Measurements from ENCODE around the gene SEPTIN11. TPM values are rescaled to one million over a fixed set of nuclear protein-coding genes. Genes with fewer than 3 reads are reported as not detected.

Gene SEPTIN11
- polyA plus RNA-seq, 1 donor, result 60.4 TPM

DNA sequence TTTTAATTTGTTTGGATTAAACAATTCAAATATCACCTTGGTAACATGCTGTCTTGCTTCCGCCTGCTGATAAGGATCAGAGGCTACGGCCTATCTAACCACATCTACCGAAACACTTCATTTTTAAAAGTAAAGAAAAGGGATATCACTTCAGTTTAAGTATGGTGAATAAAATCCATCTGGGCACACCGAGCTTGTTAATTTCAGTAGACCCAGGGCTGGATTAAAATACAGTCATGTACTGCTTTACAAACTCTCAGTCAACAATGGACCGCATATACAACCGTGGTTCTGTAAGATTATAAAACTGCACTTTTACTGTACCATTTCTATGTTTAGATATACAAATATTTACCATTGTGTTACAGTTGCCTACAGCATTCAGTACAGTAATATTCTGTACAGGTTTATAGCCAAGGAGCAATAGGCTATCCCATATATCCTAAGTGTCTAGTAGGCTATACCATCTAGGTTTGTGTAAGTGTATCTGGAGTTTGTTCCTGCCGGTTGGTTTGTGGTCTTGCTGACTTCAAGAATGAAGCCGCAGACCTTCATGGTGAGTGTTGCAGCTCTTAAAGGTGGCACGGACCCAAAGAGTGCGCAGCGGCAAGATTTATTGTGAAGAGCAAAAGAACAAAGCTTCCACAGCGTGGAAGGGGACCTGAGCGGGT is 40.0 kb downstream of the SEPTIN11 start:
- no peaks in the 10 kb centered on the region for H3K27me3 ChIP-seq (ENCODE audit: control insufficient read depth, insufficient read depth, low read length)
- H3K4me1 ChIP-seq (ENCODE audit: control insufficient read depth, insufficient read depth, low read length), result peaks cover 6% of the 10 kb centered on the region
- H3K4me3 ChIP-seq (ENCODE audit: low read length), result no peak overlapping the region
- H3K36me3 ChIP-seq (ENCODE audit: control insufficient read depth, insufficient read depth, low read length), result peaks cover 3% of the 10 kb centered on the region
- H3K9me3 ChIP-seq (ENCODE audit: control insufficient read depth, low read depth, low read length), result no peaks in the 10 kb centered on the region
- no peak overlapping the region for H3K27ac ChIP-seq (ENCODE audit: low read length)
- 97% methylated on average over 4 of the region's 13 CpGs for WGBS (ENCODE audit: insufficient coverage, low lambda C conversion rate)
- DNase-seq, result no peak

DNA sequence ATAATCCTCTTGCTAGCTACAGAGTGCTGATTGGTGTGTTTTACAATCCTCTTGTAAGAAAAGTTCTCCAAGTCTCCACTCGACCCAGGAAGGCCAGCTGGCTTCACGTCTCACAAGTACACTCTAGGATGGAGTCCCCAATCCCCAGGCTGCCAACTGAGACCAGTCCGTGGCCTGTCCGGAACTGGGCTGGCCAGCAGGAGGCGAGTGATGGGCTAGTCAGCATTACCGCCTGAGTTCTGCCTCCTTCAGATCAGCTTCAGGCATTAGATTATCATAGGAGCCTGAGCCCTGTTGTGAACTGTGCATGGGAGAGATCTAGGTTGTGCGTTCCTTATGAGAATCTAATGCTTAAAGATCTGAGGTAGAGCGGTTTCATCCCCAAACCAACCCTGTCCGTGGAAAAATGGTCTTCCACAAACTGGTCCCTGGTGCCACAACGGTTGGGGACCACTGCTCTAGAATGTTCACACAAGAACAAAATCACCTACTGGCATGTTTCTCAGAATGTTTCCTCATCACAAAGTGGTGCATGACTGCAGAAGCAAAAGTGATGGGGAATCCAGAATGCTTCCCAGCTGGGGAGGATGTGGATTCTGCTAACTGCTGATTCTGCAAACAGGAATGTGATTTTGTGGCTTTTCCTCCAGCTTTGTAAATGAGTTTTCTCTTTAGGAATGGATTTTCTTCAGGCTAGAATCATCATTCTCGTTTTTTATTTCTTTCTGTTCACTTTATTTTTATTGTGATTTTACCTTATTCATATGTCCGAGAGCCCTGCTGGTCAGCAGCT is 40.9 kb downstream of the SEPTIN11 start:
- no peak for DNase-seq
- 89% methylated on average over 3 of the region's 12 CpGs for WGBS (ENCODE audit: insufficient coverage, low lambda C conversion rate)

DNA sequence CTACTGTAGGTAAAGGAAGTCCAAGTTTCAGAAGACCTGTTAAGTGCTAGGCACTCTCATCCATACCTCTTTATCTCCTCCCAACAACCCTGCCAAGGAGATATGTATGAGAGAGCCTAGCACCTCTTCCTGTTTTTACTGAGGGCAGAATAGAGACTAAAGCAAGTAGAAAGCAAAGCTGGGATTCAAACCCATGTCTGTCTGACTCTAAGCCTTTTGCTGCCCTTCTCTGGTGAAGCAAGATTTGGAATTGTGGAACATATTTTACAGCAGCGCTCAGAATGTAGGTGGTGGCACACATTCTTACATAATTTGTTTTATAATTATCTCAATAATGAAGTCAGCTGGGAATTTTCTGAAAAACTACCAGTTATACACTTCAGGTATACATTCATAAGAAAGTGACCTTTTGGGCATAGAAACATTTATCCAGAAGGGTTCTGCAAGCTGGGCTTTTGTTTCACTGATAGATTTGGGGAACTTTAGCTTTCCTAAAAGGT is 41.7 kb downstream of the SEPTIN11 start:
- no peaks in the 10 kb centered on the region for H3K27me3 ChIP-seq (ENCODE audit: control insufficient read depth, insufficient read depth, low read length)
- peaks cover 6% of the 10 kb centered on the region for H3K36me3 ChIP-seq (ENCODE audit: control insufficient read depth, insufficient read depth, low read length)
- H3K27ac ChIP-seq (ENCODE audit: low read length), result no peak overlapping the region
- no peaks in the 10 kb centered on the region for H3K4me1 ChIP-seq (ENCODE audit: control insufficient read depth, insufficient read depth, low read length)
- no CpG with 5 or more reads among the region's 1 CpG for WGBS (ENCODE audit: insufficient coverage, low lambda C conversion rate)
- no peak overlapping the region for H3K4me3 ChIP-seq (ENCODE audit: low read length)
- DNase-seq, result no peak
- H3K9me3 ChIP-seq (ENCODE audit: control insufficient read depth, low read depth, low read length), result no peaks in the 10 kb centered on the region

More for the DNA sequence above, 40.9 kb downstream of the SEPTIN11 start:
- peaks cover 2% of the 10 kb centered on the region for H3K4me1 ChIP-seq (ENCODE audit: control insufficient read depth, insufficient read depth, low read length)
- H3K4me3 ChIP-seq (ENCODE audit: low read length), result no peak overlapping the region
- no peak overlapping the region for H3K27ac ChIP-seq (ENCODE audit: low read length)
- no peaks in the 10 kb centered on the region for H3K9me3 ChIP-seq (ENCODE audit: control insufficient read depth, low read depth, low read length)
- peaks cover 3% of the 10 kb centered on the region for H3K36me3 ChIP-seq (ENCODE audit: control insufficient read depth, insufficient read depth, low read length)
- no peaks in the 10 kb centered on the region for H3K27me3 ChIP-seq (ENCODE audit: control insufficient read depth, insufficient read depth, low read length)

DNA sequence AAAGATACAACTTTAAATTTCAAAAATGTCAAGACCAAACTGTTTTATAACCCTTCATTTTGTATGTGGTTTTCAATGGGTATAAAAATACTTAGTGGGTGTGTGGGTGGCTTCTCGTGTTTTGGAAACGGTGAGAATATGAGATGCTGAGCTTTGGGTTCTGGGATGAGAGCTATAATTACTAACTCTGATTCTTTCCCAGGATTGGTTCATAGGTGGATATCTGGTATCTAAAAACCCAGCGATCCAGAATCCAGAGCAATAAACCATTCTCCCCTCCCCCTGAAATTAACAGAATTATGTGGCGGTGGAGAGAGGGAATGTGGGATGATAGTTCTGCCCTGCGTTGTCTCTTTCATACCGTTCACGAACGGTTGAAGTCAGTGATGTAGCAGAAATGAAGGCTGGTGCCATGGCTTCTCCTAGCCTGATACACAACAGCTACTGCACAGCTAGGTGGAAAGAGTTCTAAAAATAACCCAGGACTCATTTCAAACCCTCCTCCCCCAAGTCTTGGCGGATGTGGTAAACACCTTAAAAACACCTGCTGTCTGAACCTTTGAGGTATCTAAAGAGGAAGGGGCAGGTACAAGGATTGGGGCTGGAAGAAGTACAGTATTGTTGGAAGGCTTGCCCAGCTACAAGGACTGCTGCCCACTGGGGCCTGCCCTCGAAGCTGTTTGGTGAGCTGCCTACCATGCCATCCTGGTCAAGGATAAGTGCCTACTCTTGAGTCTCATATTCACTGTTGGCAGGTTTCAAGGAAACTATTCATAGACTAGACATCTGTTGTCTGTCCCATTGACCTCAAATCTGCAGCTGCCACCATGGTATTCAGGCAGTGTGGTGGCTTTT is 44.5 kb downstream of the SEPTIN11 start:
- H3K4me1 ChIP-seq (ENCODE audit: control insufficient read depth, insufficient read depth, low read length), result no peaks in the 10 kb centered on the region
- WGBS (ENCODE audit: insufficient coverage, low lambda C conversion rate), result no CpG with 5 or more reads among the region's 10 CpGs
- H3K27me3 ChIP-seq (ENCODE audit: control insufficient read depth, insufficient read depth, low read length), result no peaks in the 10 kb centered on the region
- no peak overlapping the region for H3K27ac ChIP-seq (ENCODE audit: low read length)
- no peak overlapping the region for H3K4me3 ChIP-seq (ENCODE audit: low read length)
- peaks cover 23% of the 10 kb centered on the region for H3K36me3 ChIP-seq (ENCODE audit: control insufficient read depth, insufficient read depth, low read length)
- no peaks in the 10 kb centered on the region for H3K9me3 ChIP-seq (ENCODE audit: control insufficient read depth, low read depth, low read length)
- DNase-seq, result no peak

DNA sequence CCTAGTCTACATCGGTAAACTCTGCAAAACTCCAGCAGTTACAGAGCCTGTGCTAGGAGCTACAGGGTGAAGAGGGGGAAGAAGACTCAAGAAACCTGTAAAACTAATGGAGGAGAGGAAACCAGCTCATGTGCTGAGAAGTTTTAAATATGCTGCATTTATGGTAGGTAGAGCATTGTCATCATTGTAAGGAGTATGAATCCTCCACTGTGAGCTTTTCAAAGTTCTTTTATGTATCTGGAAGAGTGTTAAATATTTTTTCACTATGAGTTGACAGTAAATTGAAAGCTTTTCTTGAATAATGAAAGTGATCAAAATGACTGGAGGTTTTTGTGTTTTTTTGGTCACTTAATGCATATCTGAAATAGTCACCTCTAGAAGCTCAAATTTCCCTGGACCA is 46.2 kb downstream of the SEPTIN11 start:
- no peak overlapping the region for H3K27ac ChIP-seq (ENCODE audit: low read length)
- WGBS (ENCODE audit: insufficient coverage, low lambda C conversion rate), result no CpG with 5 or more reads among the region's 1 CpG

DNA sequence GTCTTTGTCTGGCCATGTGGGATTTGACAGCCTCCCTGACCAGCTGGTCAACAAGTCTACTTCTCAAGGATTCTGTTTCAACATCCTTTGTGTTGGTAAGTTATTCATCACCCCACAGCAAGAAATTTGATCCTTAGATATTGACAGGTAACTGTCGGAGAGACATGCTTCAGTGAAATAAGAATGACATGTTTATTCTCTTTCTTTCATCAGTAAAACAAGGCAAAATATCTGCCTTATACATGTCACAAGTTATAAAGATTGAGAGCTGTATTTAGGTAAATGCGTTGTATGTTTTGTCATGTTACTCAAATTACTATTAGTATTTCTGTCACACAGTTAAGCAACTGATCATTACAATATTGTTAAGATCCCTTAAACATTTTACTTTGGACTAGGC is 46.9 kb downstream of the SEPTIN11 start:
- Histone ChIP-seq H3K27me3 (ENCODE audit: control insufficient read depth, insufficient read depth, low read length) (no peaks in the 10 kb centered on the region), H3K4me3 (ENCODE audit: low read length) (no peak overlapping the region), H3K27ac (ENCODE audit: low read length) (no peak overlapping the region), H3K36me3 (ENCODE audit: control insufficient read depth, insufficient read depth, low read length) (peaks cover 26% of the 10 kb centered on the region), H3K9me3 (ENCODE audit: control insufficient read depth, low read depth, low read length) (no peaks in the 10 kb centered on the region), H3K4me1 (ENCODE audit: control insufficient read depth, insufficient read depth, low read length) (no peaks in the 10 kb centered on the region)
- WGBS (ENCODE audit: insufficient coverage, low lambda C conversion rate), result no CpG with 5 or more reads among the region's 2 CpGs
- DNase-seq, result no peak

More for the DNA sequence above, 46.2 kb downstream of the SEPTIN11 start:
- no peaks in the 10 kb centered on the region for H3K27me3 ChIP-seq (ENCODE audit: control insufficient read depth, insufficient read depth, low read length)
- no peak for DNase-seq
- H3K36me3 ChIP-seq (ENCODE audit: control insufficient read depth, insufficient read depth, low read length), result peaks cover 23% of the 10 kb centered on the region
- no peaks in the 10 kb centered on the region for H3K9me3 ChIP-seq (ENCODE audit: control insufficient read depth, low read depth, low read length)
- H3K4me3 ChIP-seq (ENCODE audit: low read length), result no peak overlapping the region
- H3K4me1 ChIP-seq (ENCODE audit: control insufficient read depth, insufficient read depth, low read length), result no peaks in the 10 kb centered on the region

DNA sequence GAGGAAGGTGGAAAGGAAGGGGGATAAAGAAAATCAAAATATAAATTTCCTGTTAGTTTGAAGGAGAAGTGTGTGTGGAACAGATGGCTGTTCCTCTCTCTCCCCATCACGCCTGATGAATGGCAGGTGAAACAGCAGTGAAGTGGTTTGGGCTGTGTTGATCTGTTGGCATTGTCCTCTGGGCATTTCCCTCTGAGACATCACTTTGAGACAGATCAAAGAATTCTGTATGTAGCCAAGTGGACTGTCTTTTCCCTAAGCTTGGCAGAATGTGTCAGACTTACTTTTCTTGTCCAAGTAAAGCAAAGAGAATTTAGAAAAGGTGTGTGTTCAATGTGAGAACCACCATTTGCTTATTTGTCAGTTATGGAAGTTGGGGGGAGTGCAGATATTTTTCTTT is 47.5 kb downstream of the SEPTIN11 start:
- H3K4me1 ChIP-seq (ENCODE audit: control insufficient read depth, insufficient read depth, low read length), result no peaks in the 10 kb centered on the region
- no peaks in the 10 kb centered on the region for H3K9me3 ChIP-seq (ENCODE audit: control insufficient read depth, low read depth, low read length)
- no peaks in the 10 kb centered on the region for H3K27me3 ChIP-seq (ENCODE audit: control insufficient read depth, insufficient read depth, low read length)
- DNase-seq, result no peak
- H3K36me3 ChIP-seq (ENCODE audit: control insufficient read depth, insufficient read depth, low read length), result peaks cover 26% of the 10 kb centered on the region
- WGBS (ENCODE audit: insufficient coverage, low lambda C conversion rate), result no CpG with 5 or more reads among the region's 1 CpG
- no peak overlapping the region for H3K4me3 ChIP-seq (ENCODE audit: low read length)
- no peak overlapping the region for H3K27ac ChIP-seq (ENCODE audit: low read length)

DNA sequence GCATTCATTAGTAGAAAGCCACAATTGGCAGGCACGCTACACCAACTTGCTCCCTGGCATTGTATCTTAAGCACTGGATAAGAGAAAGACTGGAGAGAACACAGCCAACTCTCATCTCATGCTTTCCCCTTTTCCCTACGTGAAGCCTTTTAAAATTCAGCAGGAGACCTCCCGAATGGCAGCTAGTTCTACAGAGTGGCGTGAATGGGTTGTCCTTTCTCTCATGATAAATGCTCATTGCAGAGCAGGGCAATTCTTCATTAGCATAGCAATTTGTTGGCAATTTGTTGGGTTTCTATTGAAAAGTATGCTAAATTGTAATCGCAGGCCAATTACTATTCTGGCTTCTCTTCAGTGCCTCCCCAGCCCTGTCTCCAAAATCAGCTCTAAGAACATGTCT is 48.0 kb downstream of the SEPTIN11 start:
- no CpG with 5 or more reads among the region's 5 CpGs for WGBS (ENCODE audit: insufficient coverage, low lambda C conversion rate)
- H3K27me3 ChIP-seq (ENCODE audit: control insufficient read depth, insufficient read depth, low read length), result no peaks in the 10 kb centered on the region
- H3K4me1 ChIP-seq (ENCODE audit: control insufficient read depth, insufficient read depth, low read length), result no peaks in the 10 kb centered on the region
- H3K36me3 ChIP-seq (ENCODE audit: control insufficient read depth, insufficient read depth, low read length), result peaks cover 26% of the 10 kb centered on the region
- no peak for DNase-seq
- H3K4me3 ChIP-seq (ENCODE audit: low read length), result no peak overlapping the region
- no peak overlapping the region for H3K27ac ChIP-seq (ENCODE audit: low read length)
- no peaks in the 10 kb centered on the region for H3K9me3 ChIP-seq (ENCODE audit: control insufficient read depth, low read depth, low read length)

DNA sequence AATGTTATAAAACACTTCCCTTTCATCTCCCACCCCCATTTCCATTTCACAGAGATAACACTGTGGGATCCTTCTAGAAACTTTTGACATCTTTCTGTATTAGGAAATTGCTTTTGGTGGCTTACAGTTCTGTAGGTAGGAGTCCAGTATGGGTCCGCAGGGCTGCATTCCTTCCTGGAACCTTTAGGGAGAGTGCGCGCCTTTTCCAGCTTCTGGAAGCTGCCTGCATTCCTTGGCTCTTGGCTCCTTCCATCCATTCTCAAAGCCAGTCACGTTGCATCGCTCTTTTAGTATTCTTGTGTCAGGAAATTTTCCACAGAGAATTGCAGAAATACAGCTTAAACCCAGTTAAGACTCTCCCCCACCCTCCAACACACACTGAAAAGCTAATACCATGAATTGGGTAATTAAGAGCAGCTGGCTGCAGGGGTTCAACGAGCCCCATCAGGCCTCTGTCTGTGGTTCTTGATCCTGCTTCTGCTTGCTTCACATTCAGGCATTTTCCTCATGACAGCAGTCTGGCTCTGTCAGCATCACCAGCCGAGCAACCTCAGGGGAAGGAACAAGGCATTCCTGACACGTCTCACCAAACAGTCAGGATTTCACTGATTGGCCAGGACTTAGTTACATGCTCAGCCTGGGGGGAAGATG is 48.8 kb downstream of the SEPTIN11 start:
- no peak for DNase-seq
- Histone ChIP-seq H3K4me3 (ENCODE audit: low read length) (no peak overlapping the region), H3K36me3 (ENCODE audit: control insufficient read depth, insufficient read depth, low read length) (peaks cover 29% of the 10 kb centered on the region), H3K4me1 (ENCODE audit: control insufficient read depth, insufficient read depth, low read length) (no peaks in the 10 kb centered on the region), H3K27ac (ENCODE audit: low read length) (no peak overlapping the region), H3K9me3 (ENCODE audit: control insufficient read depth, low read depth, low read length) (no peaks in the 10 kb centered on the region), H3K27me3 (ENCODE audit: control insufficient read depth, insufficient read depth, low read length) (no peaks in the 10 kb centered on the region)
- no CpG with 5 or more reads among the region's 8 CpGs for WGBS (ENCODE audit: insufficient coverage, low lambda C conversion rate)

Data from large intestine (tissue), 3 donors.